GM19328 (cell line): ENCODE measurements around the gene ETV6.
"Not testable (repeated sequence)": the region's sequence is repeated elsewhere in the genome, so short reads cannot be mapped to it uniquely, and the experiment has no call there.

ENCODE experiments used
- ATAC-seq: cut with Tn5 transposase; IDR thresholded peaks from one replicate; pipeline ENCODE4 v1.9.1; 2021; ENCODE audit warnings: mild to moderate bottlenecking, moderate library complexity; ENCODE audit not compliant: unreplicated experiment

Gene ETV6

DNA sequence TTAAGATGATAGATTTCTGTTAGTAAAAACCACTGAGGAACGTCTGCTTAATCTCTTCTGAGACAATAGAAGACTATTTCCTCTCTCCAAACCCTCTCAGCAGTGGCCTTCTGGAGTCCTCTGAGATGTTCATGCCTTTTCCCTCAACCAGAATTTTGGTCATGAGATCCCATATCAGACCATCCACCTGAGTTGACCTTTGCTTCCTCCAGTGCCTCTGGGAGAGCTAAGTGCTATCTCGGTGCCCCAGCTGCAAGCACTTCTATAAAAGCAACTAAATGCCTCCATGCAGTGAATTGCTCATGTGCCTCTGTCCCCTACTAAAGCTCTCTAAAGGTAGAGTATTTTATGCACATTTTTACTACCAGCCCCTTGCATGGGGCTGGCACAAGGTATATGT is 248.4 kb downstream of the ETV6 start:
- no peak for ATAC-seq

DNA sequence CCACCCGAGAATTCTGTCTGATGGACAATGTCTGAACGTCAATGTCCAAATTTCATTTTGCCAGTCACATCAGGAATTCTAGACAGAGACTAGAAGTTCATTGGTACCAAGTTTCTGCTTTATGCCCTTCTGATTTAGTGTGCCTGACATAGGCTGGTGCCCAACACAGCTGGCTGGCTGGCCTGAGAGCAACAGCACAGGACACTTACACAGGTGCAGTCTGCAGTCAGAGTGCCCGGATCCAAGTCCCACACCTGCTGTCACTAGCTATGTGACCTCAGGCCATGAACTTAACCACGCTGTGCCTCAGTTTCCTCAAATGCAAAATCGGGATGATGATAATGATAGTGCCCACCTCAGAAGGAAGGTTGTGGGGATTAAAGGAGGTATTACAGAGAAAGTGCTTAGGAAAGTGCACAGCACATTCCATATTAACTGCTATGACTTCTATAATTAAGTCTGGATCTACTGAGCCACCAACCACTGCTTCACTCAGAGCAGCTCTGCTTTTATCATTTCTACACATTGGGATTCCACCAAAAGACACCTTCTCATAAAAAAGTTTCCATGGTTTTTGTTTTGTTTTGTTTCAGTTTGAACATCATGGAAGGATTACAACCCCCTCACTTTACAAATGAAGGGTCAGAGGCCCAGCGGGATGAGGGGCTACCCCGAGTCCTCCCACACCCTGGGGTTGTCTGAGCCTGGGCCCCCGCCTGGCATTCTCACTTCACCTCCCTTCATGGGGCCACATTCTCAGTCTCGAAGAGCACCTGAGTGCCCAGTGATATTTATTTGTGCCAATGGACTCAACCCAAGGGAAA is 252.4 kb downstream of the ETV6 start:
- ATAC-seq: no peak

GRCh38 chr12:11902525-11902875 is 253.0 kb downstream of the ETV6 start:
- ATAC-seq: no peak

- no peak for ATAC-seq
Observed at GRCh38 chr12:11904124-11904523, 254.7 kb downstream of the ETV6 start.

DNA sequence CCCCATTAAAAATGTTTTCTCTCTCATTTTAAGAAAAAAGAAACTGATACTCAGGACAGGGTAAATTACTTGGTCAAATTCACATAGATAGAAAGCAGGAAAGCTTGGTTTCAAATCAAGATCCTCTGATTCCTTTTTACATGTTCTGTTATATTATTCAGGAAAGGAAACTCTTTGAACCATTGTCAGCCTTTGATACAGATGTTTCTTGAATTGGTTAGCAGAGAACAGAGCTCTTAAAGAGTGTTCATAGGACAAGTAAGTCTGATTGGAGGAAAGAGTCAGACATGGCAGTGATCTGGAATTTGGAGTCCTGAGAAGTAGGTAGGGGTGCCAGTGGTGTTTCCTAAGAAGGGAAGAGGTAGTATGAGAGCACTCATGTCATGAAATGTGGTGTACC is 256.1 kb downstream of the ETV6 start:
- ATAC-seq: no peak

DNA sequence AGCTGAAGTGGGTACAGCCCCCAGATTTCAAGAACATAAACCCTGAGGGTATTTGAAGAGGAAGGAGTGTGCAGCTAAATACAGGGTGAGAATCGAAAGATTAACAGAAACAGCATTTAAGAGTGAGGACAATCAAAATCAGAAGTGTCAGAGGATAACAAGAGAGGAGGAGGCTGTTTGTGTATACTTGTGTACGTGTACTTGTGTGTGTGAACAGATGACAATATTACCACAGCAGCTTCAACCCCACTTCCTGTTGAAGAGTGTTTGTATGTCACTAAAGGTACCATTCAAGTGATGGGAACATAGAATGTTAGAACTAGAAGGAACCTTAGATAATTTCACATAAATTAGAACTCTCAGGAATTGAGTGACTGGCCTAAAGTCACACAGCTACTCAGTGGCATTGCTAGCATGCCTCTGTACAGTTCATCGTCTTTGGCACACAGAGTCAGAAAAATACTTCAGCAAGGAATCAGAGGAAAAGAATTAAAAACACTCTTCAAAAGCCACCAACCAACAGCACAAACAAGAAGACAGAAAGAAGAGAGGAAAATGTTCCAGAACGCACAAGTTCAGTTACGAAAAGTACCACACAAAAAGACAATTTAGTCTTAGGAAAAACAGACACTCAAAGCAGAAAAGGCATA is 256.9 kb downstream of the ETV6 start:
- no peak for ATAC-seq

GRCh38 chr12:11907625-11908024 is 258.2 kb downstream of the ETV6 start:
- ATAC-seq: no peak

GRCh38 chr12:11909406-11909805 is 259.9 kb downstream of the ETV6 start:
- ATAC-seq: not testable (repeated sequence)

GRCh38 chr12:11916113-11916512 is 266.6 kb downstream of the ETV6 start:
- no peak for ATAC-seq

- no peak for ATAC-seq
Observed at GRCh38 chr12:11916771-11917170, 267.3 kb downstream of the ETV6 start.

DNA sequence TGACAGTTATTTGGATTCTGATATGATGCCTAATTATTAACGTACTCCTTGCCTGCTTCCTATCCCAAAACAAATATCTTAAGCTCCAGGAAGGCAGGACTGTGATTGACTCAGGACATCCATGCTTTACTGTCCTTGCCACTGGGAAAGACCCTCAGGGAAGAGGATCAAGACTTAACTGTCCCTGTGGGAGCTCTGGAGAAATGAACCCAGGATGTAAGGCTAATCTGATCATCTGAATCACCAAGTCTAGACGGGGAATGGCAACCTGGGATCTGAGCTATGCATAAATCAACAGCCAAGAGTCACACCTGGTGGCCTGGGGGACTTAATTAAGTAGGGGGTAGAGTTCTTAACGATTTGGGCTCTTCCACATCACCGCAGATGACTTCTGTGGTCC is 268.0 kb downstream of the ETV6 start:
- no peak for ATAC-seq

DNA sequence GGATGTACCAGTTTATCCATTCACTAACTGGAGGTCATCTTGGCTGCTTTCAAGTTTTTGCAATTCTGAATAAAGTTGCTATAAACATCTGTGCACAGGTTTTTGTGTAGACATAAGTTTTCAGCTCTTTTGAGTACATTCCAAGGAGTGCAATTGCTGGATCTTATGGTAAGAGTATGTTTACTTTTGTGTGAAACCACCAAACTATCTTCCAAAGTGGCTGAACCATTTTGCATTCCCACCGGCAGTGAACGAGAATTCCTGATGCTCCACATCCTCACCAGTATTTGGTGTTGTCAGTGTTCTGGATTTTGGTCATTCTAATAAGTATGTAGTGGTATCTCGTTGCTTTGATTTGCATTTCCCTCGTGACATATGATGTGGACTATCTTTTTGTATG is 270.8 kb downstream of the ETV6 start:
- ATAC-seq: no peak

DNA sequence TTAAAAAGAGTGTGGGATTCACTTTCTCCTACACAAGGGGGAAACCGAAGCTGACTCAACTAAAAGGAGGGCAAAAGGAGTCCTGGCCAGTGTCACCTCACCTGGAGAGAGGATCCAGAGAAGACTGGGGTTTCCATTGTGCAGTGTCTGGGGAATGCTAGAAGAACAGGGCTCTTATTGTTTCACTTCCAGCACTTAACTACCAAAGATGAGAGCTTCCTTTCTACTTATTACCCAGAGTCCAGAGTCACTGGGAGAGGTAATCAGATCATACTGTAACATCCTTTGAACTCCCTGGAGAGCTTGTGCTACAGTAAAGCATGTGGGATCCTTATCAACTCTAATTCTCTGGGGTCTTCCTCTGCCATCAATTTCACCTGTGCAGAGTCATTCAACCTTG is 272.9 kb downstream of the ETV6 start:
- no peak for ATAC-seq

DNA sequence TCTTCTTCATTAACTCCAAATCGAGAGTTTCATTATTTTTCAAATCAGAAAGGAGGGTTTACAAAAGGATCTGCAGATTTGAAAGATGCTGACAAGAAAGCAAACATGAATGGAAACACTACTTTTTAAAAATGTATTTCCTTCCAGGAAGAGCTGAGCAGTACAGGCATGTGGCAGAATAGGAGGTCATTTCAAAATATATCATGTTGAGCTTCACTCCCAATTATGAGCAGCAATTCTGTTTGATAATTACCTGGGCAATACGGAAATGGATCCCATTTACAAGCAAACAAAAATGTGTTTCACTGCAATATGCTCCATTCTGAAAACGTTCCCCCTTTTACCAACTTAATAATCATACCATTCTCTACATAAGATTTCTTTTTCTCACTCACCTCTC is 273.6 kb downstream of the ETV6 start:
- ATAC-seq: no peak

DNA sequence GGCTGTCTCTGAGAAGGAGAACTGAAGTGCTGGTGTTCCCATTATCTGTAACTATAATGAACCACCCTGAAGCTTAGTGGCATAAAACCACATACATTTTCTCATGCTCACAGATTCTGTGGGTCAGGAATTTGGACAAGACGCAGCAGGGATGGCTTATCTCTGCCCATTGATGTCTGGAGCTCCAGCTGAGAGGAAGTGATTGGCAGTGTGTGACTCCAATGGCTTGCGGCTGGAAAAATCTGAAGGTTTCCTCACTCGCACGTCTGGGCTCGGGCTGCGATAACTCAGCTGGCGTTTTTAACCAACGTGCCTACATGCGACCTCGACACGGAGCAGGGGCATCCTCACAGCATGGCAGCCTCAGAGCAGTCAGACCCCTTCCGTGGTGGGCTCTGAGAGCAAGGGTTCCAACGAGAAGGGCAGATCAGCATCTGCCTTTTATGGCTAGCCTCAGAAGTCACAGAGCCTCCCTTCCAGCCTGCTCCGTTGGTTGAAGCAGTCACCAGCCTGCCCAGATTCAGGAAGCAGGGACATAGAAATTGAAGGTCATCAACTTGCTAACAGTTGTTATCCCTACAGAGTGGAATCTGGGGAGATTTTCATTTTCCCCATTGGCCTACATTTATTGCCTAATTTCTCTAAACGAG is 277.9 kb downstream of the ETV6 start:
- no peak for ATAC-seq

DNA sequence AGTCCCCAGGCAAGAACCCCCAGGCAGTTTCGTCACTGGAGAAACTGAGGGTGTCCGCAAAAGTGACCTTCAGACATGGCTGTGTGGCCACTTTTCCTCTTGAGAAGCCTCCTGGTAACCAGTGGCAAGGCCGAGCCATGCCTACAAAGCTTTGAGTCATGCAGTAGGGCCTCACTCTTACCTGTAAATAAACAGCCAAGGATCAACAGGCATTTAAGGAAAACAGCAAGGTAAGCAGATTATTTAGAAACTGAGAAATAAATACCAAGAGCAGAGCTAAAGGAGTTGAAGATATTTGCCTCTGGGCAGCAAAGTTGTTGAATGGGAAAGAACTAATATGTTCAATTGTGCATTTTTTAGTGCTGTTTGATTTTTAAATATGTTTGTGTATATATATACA is 280.2 kb downstream of the ETV6 start:
- ATAC-seq: no peak

- no peak for ATAC-seq
Observed at GRCh38 chr12:11939223-11939622, 289.7 kb downstream of the ETV6 start.

DNA sequence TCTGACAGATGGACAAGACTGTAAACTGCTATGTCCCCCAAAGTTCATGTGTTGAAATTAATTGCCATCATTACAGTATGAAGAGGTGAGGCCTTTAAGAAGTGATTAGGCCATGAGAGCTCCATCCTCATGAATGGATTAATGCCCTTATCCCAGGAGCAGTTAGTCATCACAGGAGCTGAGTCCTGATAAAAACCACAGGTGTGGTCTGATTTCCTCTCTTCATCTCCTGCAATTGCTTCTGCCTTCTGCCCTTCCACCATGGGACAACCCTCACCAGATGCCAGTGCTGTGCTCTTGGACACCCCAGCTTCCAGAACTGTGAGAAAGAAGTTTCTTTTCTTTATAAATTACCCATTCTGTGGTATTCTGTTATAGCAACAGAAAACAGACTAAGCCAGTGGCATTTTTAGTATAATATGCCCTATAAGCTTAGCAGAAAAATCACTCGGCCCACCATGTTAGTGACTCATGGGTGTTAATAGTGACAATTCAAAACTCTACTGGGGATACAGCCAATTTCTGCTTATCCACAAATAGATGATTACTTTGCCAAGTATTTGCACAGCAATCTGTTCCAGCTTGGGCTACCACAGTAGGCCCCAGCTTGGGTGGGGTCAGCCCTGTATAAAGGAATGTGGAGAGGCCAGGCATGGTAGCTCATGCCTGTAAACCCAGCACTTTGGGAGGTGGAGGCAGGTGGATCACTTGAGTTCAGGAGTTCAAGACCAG is 292.3 kb downstream of the ETV6 start:
- ATAC-seq: no peak

GRCh38 chr12:11943919-11944700 is 294.6 kb downstream of the ETV6 start:
- ATAC-seq: no peak
